H1 (cell line): Measurements from ENCODE around the gene ZNF33B. TPM values are rescaled to one million over a fixed set of nuclear protein-coding genes. Genes with fewer than 3 reads are reported as not detected.

ENCODE experiments used
- HDAC6 ChIP-seq: IDR thresholded peaks from one replicate; pipeline ENCODE4 v1.7.1; 2012; ENCODE audit warnings: low read depth, mild to moderate bottlenecking, inconsistent platforms, low read length, moderate library complexity
- KDM4A ChIP-seq: IDR thresholded peaks from one replicate; pipeline ENCODE4 v1.7.1; 2012; ENCODE audit warnings: low read depth, mild to moderate bottlenecking, moderate library complexity, low read length, inconsistent platforms; ENCODE audit not compliant: severe bottlenecking
- RNF2 ChIP-seq: fragments of 200-900, 300-1000 bp; sonication (generic); IDR thresholded peaks from 2 replicates; pipeline ENCODE4 v1.7.1; 2016; ENCODE audit warnings: borderline replicate concordance, low read depth, mild to moderate bottlenecking, antibody characterized with exemption, low read length; ENCODE audit not compliant: poor library complexity, severe bottlenecking; ENCODE audit errors: missing control alignments
- SP1 ChIP-seq: IDR thresholded peaks from 2 replicates; pipeline ENCODE4 v1.6.1; 2011; ENCODE audit warnings: low read depth, low read length
- SP2 ChIP-seq: IDR thresholded peaks from 2 replicates; pipeline ENCODE4 v1.6.1; 2012; ENCODE audit warnings: mild to moderate bottlenecking, low read length, inconsistent platforms
- SRF ChIP-seq: IDR thresholded peaks from 2 replicates; pipeline ENCODE4 v1.6.1; 2011; ENCODE audit warnings: mild to moderate bottlenecking, low read depth, low read length, moderate library complexity
- TAF1 ChIP-seq: IDR thresholded peaks from 2 replicates; pipeline ENCODE4 v1.6.1; 2011; ENCODE audit warnings: mild to moderate bottlenecking, low read depth, low read length
- TEAD4 ChIP-seq: IDR thresholded peaks from 2 replicates; pipeline ENCODE4 v1.6.1; 2012; ENCODE audit warnings: low read depth, low read length, inconsistent platforms, mixed read lengths
- polyA plus RNA-seq, 7 experiments: library from polyadenylated mRNA; depleted of rRNA in 3 of 7; stranded (reverse) in 5 of 7; unstranded in 2 of 7; fragments of >200 nt in 5 of 7; fragments of 200-250 nt in 2 of 7; gene quantifications; 1 replicate in 5 of 7; 2 replicates in 1 of 7; 4 replicates in 1 of 7; pipeline versions ENCODE4 v1.2.1 to v1.2.3, GENCODE V29; 2011 to 2013; ENCODE audit warnings: missing spikeins in 2 of 7, mixed read lengths in 2 of 7
- total RNA-seq: library from RNA; stranded (reverse); fragmentation: NEBNext Ultra II Directional; extraction: Animal tissue kit (Norgen Biotek cat#: 25700); gene quantifications from 2 replicates; pipeline ENCODE4 v1.2.1, GENCODE V29; 2021
- TF ChIP-seq, protein P1 (sequence below): fragments of 300-600 bp; sonication (generic); IDR thresholded peaks from 2 replicates; pipeline ENCODE4 v1.7.1; 2012; ENCODE audit warnings: low read length, moderate library complexity, mild to moderate bottlenecking, inconsistent platforms; ENCODE audit not compliant: insufficient replicate concordance
- TF ChIP-seq, protein P2 (sequence below): IDR thresholded peaks from 2 replicates; pipeline ENCODE4 v1.6.1; 2011; ENCODE audit warnings: low read depth, mild to moderate bottlenecking, low read length; ENCODE audit not compliant: insufficient read depth

The ZNF33B gene
- total and polyA plus RNA-seq, 2 of the 8 experiments (the other 6 are each of a cell fraction or from before 2014, with no cell fraction given): 10.7 to 33.4 TPM

DNA sequence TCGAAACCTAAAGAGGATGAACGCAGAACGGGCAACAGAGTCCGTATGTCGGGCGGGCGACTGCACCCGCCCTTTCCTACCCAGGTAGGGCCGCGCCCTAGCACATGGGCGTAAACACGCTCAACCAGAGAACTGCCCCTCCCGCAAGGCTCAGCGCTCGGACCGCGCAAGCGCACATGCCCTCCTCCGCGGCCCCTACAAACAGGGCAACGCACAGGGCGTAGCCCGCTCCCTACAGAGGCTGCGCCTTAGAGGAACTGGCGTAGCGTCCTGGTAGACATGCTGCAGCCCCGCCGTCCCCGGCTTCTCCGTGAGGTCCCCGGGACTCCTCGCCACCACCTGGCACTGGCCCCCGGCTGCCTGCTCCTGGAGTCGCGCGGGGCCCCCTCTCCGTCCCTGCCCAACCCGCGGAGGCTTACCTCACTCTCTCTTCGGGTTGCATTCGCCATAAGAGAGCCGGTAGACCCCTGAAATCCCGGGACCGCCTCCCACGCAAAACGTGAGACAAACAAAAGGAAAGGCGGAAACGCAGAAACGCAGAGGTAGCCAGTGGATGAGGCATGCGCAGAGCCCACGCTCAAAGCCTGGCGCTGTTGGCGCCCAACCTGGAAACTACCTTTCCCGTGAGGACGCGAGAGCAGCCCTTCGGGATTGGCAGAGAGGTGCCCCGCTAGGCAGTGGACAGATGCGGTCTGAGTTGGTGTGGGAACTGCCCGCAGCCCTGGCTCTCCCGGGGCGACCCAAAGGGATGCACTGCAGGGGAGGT is at the start of gene ZNF33B (continued):
- no peak for TF ChIP-seq TEAD4
- no peak for TF ChIP-seq SRF
- TF ChIP-seq RNF2: no peak
- TF ChIP-seq HDAC6: no peak
- no peak for TF ChIP-seq SP2
- TF ChIP-seq, protein P1, sequence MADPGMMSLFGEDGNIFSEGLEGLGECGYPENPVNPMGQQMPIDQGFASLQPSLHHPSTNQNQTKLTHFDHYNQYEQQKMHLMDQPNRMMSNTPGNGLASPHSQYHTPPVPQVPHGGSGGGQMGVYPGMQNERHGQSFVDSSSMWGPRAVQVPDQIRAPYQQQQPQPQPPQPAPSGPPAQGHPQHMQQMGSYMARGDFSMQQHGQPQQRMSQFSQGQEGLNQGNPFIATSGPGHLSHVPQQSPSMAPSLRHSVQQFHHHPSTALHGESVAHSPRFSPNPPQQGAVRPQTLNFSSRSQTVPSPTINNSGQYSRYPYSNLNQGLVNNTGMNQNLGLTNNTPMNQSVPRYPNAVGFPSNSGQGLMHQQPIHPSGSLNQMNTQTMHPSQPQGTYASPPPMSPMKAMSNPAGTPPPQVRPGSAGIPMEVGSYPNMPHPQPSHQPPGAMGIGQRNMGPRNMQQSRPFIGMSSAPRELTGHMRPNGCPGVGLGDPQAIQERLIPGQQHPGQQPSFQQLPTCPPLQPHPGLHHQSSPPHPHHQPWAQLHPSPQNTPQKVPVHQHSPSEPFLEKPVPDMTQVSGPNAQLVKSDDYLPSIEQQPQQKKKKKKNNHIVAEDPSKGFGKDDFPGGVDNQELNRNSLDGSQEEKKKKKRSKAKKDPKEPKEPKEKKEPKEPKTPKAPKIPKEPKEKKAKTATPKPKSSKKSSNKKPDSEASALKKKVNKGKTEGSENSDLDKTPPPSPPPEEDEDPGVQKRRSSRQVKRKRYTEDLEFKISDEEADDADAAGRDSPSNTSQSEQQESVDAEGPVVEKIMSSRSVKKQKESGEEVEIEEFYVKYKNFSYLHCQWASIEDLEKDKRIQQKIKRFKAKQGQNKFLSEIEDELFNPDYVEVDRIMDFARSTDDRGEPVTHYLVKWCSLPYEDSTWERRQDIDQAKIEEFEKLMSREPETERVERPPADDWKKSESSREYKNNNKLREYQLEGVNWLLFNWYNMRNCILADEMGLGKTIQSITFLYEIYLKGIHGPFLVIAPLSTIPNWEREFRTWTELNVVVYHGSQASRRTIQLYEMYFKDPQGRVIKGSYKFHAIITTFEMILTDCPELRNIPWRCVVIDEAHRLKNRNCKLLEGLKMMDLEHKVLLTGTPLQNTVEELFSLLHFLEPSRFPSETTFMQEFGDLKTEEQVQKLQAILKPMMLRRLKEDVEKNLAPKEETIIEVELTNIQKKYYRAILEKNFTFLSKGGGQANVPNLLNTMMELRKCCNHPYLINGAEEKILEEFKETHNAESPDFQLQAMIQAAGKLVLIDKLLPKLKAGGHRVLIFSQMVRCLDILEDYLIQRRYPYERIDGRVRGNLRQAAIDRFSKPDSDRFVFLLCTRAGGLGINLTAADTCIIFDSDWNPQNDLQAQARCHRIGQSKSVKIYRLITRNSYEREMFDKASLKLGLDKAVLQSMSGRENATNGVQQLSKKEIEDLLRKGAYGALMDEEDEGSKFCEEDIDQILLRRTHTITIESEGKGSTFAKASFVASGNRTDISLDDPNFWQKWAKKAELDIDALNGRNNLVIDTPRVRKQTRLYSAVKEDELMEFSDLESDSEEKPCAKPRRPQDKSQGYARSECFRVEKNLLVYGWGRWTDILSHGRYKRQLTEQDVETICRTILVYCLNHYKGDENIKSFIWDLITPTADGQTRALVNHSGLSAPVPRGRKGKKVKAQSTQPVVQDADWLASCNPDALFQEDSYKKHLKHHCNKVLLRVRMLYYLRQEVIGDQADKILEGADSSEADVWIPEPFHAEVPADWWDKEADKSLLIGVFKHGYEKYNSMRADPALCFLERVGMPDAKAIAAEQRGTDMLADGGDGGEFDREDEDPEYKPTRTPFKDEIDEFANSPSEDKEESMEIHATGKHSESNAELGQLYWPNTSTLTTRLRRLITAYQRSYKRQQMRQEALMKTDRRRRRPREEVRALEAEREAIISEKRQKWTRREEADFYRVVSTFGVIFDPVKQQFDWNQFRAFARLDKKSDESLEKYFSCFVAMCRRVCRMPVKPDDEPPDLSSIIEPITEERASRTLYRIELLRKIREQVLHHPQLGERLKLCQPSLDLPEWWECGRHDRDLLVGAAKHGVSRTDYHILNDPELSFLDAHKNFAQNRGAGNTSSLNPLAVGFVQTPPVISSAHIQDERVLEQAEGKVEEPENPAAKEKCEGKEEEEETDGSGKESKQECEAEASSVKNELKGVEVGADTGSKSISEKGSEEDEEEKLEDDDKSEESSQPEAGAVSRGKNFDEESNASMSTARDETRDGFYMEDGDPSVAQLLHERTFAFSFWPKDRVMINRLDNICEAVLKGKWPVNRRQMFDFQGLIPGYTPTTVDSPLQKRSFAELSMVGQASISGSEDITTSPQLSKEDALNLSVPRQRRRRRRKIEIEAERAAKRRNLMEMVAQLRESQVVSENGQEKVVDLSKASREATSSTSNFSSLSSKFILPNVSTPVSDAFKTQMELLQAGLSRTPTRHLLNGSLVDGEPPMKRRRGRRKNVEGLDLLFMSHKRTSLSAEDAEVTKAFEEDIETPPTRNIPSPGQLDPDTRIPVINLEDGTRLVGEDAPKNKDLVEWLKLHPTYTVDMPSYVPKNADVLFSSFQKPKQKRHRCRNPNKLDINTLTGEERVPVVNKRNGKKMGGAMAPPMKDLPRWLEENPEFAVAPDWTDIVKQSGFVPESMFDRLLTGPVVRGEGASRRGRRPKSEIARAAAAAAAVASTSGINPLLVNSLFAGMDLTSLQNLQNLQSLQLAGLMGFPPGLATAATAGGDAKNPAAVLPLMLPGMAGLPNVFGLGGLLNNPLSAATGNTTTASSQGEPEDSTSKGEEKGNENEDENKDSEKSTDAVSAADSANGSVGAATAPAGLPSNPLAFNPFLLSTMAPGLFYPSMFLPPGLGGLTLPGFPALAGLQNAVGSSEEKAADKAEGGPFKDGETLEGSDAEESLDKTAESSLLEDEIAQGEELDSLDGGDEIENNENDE: no peak
- peak; percentile 85 for TF ChIP-seq TAF1
- peak; percentile 67 for TF ChIP-seq KDM4A
- TF ChIP-seq, protein P2, sequence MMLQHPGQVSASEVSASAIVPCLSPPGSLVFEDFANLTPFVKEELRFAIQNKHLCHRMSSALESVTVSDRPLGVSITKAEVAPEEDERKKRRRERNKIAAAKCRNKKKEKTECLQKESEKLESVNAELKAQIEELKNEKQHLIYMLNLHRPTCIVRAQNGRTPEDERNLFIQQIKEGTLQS: no peak
- TF ChIP-seq SP1: no peak
